Glutamatergic neuron (in vitro differentiated cells): ENCODE data around the gene LAMB3. TPM values are rescaled to one million over a fixed set of nuclear protein-coding genes. Genes with fewer than 3 reads are reported as not detected.
A peak's percentile ranks its signal among the peaks of the same experiment; 100 is the strongest.

Source experiments
- DNase-seq: peaks from one replicate; pipeline ENCODE4 v3.0.0; 2022
- H3K27ac Mint-ChIP-seq: one replicate; pipeline ENCODE4 v1.8.0; 2020; ENCODE audit warnings: mild to moderate bottlenecking, mixed read lengths, inconsistent platforms; ENCODE audit not compliant: unreplicated experiment
- H3K27me3 Mint-ChIP-seq: one replicate; pipeline ENCODE4 v1.8.0; 2020; ENCODE audit warnings: mild to moderate bottlenecking, moderate library complexity, mixed read lengths, inconsistent platforms; ENCODE audit not compliant: unreplicated experiment
- H3K36me3 Mint-ChIP-seq: one replicate; pipeline ENCODE4 v1.8.0; 2020; ENCODE audit warnings: mild to moderate bottlenecking, mixed read lengths, inconsistent platforms; ENCODE audit not compliant: unreplicated experiment
- H3K4me1 Mint-ChIP-seq: one replicate; pipeline ENCODE4 v1.8.0; 2020; ENCODE audit warnings: mild to moderate bottlenecking, low read depth, mixed read lengths, inconsistent platforms; ENCODE audit not compliant: unreplicated experiment
- H3K4me3 Mint-ChIP-seq: one replicate; pipeline ENCODE4 v1.8.0; 2020; ENCODE audit warnings: mild to moderate bottlenecking, mixed read lengths, inconsistent platforms; ENCODE audit not compliant: unreplicated experiment
- H3K9me3 Mint-ChIP-seq: one replicate; pipeline ENCODE4 v1.8.0; 2020; ENCODE audit warnings: mild to moderate bottlenecking, moderate library complexity, mixed read lengths, inconsistent platforms; ENCODE audit not compliant: unreplicated experiment
- CTCF ChIP-seq: fragments of 200-600 bp; sonication (generic); IDR thresholded peaks from one replicate; pipeline ENCODE4 v1.5.0; 2021; ENCODE audit not compliant: partially characterized antibody, unreplicated experiment
- total RNA-seq: library from RNA; stranded (reverse); fragmentation: NEBNext Ultra II Directional; extraction: Animal tissue kit (Norgen Biotek cat#: 25700); gene quantifications from one replicate; pipeline ENCODE4 v1.2.1, GENCODE V29; 2021; ENCODE audit not compliant: unreplicated experiment

The LAMB3 gene
- total RNA-seq, 1 donor from 2014 or later = 0.54 TPM

- H3K4me1 Mint-ChIP-seq = peaks cover 3% of the 10 kb centered on the region
- no peak overlapping the region for H3K4me3 Mint-ChIP-seq
- TF ChIP-seq CTCF = no peak
- no peak overlapping the region for H3K27ac Mint-ChIP-seq
- DNase-seq = peak; percentile 66
- peaks cover 3% of the 10 kb centered on the region for H3K27me3 Mint-ChIP-seq
- no peaks in the 10 kb centered on the region for H3K36me3 Mint-ChIP-seq
- H3K9me3 Mint-ChIP-seq = no peaks in the 10 kb centered on the region
Measured at GRCh38 chr1:209585672-209586071, 66.6 kb downstream of the LAMB3 start.

- Mint-ChIP-seq H3K27me3 (peaks cover 3% of the 10 kb centered on the region), H3K4me3 (no peak overlapping the region), H3K9me3 (no peaks in the 10 kb centered on the region), H3K4me1 (no peaks in the 10 kb centered on the region), H3K36me3 (no peaks in the 10 kb centered on the region), H3K27ac (no peak overlapping the region)
- DNase-seq = no peak
- no peak for TF ChIP-seq CTCF
Measured at GRCh38 chr1:209585197-209585596, 67.0 kb downstream of the LAMB3 start.

- no peak for DNase-seq
- Mint-ChIP-seq H3K4me3 (no peak overlapping the region), H3K36me3 (no peaks in the 10 kb centered on the region), H3K27ac (no peak overlapping the region), H3K4me1 (no peaks in the 10 kb centered on the region), H3K27me3 (peaks cover 3% of the 10 kb centered on the region), H3K9me3 (no peaks in the 10 kb centered on the region)
- TF ChIP-seq CTCF = no peak
Measured at GRCh38 chr1:209584231-209584672, 68.0 kb downstream of the LAMB3 start.

- Mint-ChIP-seq H3K4me1 (no peaks in the 10 kb centered on the region), H3K27ac (no peak within 1 kb of the TSS), H3K9me3 (no peaks in the 10 kb centered on the region), H3K27me3 (peaks cover 3% of the 10 kb centered on the region), H3K36me3 (no peaks in the 10 kb centered on the region), H3K4me3 (no peak within 1 kb of the TSS)
- TF ChIP-seq CTCF = no peak
- peak; percentile 43 for DNase-seq
Measured at GRCh38 chr1:209583408-209583807, 68.8 kb downstream of the LAMB3 start, which contains the start of gene CAMK1G. Gene CAMK1G (plus strand): TSS chr1:209583714. CDS start chr1:209594984, 11,270 bp downstream.

GRCh38 chr1:209580577-209580976 is 71.6 kb downstream of the LAMB3 start:
- TF ChIP-seq CTCF = no peak
- H3K4me3 Mint-ChIP-seq = no peak overlapping the region
- no peaks in the 10 kb centered on the region for H3K4me1 Mint-ChIP-seq
- H3K36me3 Mint-ChIP-seq = no peaks in the 10 kb centered on the region
- no peak overlapping the region for H3K27ac Mint-ChIP-seq
- peaks cover 2% of the 10 kb centered on the region for H3K27me3 Mint-ChIP-seq
- DNase-seq = no peak
- H3K9me3 Mint-ChIP-seq = no peaks in the 10 kb centered on the region
